ENCODE results near the gene BRINP2.

GRCh38 chr1:177132141-177132540 lies 38.6 kb upstream of the BRINP2 start:
- TF ChIP-seq POLR2A (IDR thresholded peaks at IDR 0.05) (no peak), CTCF (IDR thresholded peaks at IDR 0.05 in 4 of 5, conservative IDR thresholded peaks at IDR 0.05 in 1 of 5) (no peak)
